Measurements from ENCODE around the gene HNRNPK. TPM values are rescaled to one million over a fixed set of nuclear protein-coding genes. Genes with fewer than 3 reads are reported as not detected.

HNRNPK gene
- total and polyA plus RNA-seq, 5 experiments from 2014 or later = 653 to 890 (median 760) TPM

DNA sequence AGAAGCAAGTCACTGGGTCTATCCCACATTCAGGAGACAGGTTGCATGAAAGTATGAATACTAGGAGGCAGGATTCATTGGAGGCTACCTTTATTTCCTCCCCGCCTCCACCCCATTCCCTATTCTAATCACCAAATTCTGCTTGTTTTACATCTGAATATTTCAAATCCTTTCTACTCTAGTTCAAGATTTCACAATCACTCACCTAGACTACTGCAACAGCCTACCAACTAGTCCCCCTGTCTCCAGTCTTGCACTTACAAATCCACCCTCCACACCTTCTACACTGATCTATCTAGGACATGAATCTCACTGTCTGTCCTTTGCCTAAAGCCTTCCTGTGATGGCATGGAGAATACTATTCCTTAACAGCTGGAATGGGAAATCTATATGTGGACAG is 52.4 kb downstream of the HNRNPK start:
- DNase-seq (no peak), ATAC-seq (no peak)
- Mint-ChIP-seq H3K36me3 (no peaks in the 10 kb centered on the region), H3K9me3 (no peaks in the 10 kb centered on the region), H3K27ac (peak overlapping the region in 1 of 10 donors; percentile 25), H3K27me3 (no peaks in the 10 kb centered on the region), H3K4me3 (no peak overlapping the region), H3K4me1 (peaks cover 2 to 9% (median 7%) of the 10 kb centered on the region in 4 donors)
- POLR2A ChIA-PET = no interaction called here

DNA sequence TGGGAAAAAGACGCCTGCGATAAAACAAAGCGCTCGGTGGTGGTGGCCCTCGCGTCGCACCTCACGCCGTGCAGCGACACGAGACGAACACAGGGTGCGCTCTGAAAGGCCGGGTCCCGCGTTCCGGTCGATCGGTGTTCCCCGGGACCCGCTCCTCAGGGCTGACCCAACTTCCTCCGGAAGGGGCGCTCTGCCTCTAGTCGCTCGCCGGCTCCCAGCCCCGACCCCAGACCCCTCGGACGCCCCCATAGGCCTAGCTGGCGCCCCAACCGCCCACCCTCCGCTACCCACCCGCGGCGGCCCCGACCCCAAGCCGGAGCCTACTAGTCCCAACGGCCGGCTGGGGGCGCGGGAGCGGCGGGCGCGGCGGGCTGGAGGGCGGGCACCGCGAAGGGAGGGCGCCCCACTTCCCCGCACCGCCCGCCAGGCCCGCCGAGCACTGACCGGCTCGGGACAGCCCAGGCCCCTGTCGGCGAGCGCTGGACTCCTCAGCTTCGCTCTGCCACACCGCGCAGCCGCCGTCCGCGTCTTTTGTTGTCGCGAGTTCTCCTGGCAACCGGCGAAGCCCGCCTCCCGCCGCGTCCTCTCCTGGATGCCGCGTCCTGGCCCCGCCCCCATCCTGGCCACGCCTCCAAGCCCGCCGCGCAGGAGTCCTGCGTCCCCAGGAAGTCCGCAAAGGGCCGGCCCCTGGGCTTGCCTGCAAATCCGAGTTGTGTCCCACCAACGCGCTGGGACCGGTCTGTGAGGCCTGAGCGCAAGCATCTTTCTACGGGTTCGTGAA is 58.9 kb downstream of the HNRNPK start, which contains the start of gene KIF27:
Gene KIF27, minus strand, starts transcription at position 506 of the 781 bp plus-strand sequence. CDS start 5,841 bp downstream, outside the sequence.
- Mint-ChIP-seq H3K9me3 (no peaks in the 10 kb centered on the region), H3K27ac (peak within 1 kb of the TSS; percentile 81 to 99 (median 98)), H3K36me3 (peaks cover 0 to 13% (median 0%) of the 10 kb centered on the region in 3 donors), H3K4me1 (peaks cover 5 to 17% (median 14%) of the 10 kb centered on the region in 4 donors), H3K27me3 (no peaks in the 10 kb centered on the region), H3K4me3 (peak within 1 kb of the TSS; percentile 88 to 96 (median 92))
- ATAC-seq = peak; percentile 78 to 83
- DNase-seq = peak; percentile 89 to 98 (median 94)
- POLR2A ChIA-PET = interaction anchor here (0.6 to 5.1 kb wide), 9 partner anchors 38 to 300 kb away, joined by 3 to 73 read pairs (median 4); partner anchors contain the start of genes GKAP1, HNRNPK, IDNK and RMI1

DNA sequence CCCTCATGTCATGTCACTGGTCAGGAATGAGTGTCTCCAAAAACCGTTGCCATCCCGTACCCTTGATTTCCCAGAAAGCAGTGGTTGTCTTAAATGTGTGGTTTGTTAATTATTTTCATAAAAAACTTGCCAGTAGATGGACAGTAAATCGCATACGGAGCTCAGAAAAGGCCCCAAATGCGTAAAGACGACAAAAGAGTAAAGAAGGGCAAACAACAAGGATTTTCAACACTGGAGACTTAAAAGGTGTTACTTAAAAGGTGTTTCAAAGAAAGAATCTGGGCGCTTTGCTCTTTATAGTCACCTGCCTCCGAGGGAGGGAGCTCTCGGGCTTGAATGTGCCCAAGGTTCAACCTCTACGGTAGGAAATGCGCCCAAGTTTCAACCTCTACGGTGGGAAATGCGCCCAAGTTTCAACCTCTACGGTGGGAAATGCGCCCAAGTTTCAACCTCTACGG is 59.5 kb downstream of the HNRNPK start:
- POLR2A ChIA-PET = interaction anchor here (0.6 to 5.1 kb wide), 7 partner anchors 59 to 300 kb away, joined by 3 to 73 read pairs (median 7); partner anchors contain the start of genes GKAP1, HNRNPK, IDNK and RMI1
- Mint-ChIP-seq H3K4me1 (peaks cover 5 to 17% (median 14%) of the 10 kb centered on the region in 4 donors), H3K36me3 (peaks cover 0 to 15% (median 0%) of the 10 kb centered on the region in 3 donors), H3K27me3 (no peaks in the 10 kb centered on the region), H3K9me3 (no peaks in the 10 kb centered on the region), H3K27ac (peak overlapping the region; percentile 73 to 99 (median 96)), H3K4me3 (peak overlapping the region; percentile 82 to 95 (median 89))
- DNase-seq = peak in 2 of 10 donors; percentile 70 to 79
- ATAC-seq = peak; percentile 54 to 58

DNA sequence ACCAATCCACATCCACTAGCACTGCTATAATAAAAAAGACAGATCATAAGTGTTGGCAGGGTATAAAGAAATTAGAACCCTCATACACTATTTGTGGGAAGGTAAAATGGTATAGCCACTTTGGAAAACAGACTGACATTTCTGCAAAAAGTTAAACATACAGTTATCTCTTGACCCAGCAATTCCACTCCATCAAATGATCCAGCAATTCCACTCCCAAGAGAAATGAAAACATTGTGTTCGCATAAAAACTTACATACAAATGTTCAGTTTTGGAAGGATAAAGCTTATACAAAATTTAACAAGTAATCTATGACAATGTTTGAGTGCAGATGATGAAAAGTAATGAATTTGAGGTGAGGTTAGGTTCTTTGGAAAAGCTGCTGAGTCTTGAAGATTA is 60.9 kb downstream of the HNRNPK start:
- DNase-seq (no peak), ATAC-seq (no peak)
- H3K4me1 Mint-ChIP-seq = peaks cover 5 to 17% (median 14%) of the 10 kb centered on the region in 4 donors
- no peaks in the 10 kb centered on the region for H3K27me3 Mint-ChIP-seq
- H3K27ac Mint-ChIP-seq = peak overlapping the region in 4 of 10 donors; percentile 1 to 90 (median 58)
- peaks cover 0 to 25% (median 0%) of the 10 kb centered on the region in 3 donors for H3K36me3 Mint-ChIP-seq
- no peaks in the 10 kb centered on the region for H3K9me3 Mint-ChIP-seq
- POLR2A ChIA-PET = interaction anchor here (1.9 kb wide), 1 partner anchor 211 kb away, joined by 5 read pairs; the partner anchor contains the start of gene UBQLN1
- peak overlapping the region in 3 of 10 donors; percentile 8 to 22 (median 8) for H3K4me3 Mint-ChIP-seq

Small RNA genes lying within 50 kb of the gene (microRNA-seq; reads per million reads assigned to microRNA genes)
- gene MIR7-1 (ENCODE audit: borderline microRNAs expressed) = 178 reads per million, percentile 70 among the genes with 10 or more reads in this experiment

Other genes with a start within 250 kb of the HNRNPK start
- 10 to 100 TPM; 15.5 to 17.5 TPM for gene GKAP1, start 162.4 kb downstream of the HNRNPK start, total RNA-seq
- 1 to 10 TPM; 5.4 to 9.7 (median 6.2) TPM for gene GKAP1, start 162.4 kb downstream of the HNRNPK start, polyA plus RNA-seq
- gene KIF27, start 58.8 kb downstream of the HNRNPK start, total RNA-seq = 1 to 10 TPM; 7.4 to 8.4 TPM
- 1 to 10 TPM; 1.1 to 2.1 (median 1.3) TPM for gene KIF27, start 58.8 kb downstream of the HNRNPK start, polyA plus RNA-seq
- 1 to 10 TPM; 6.6 to 8.3 TPM for gene RMI1, start 590 bp upstream of the HNRNPK start, total RNA-seq
- 1 to 10 TPM; 5.3 to 6.7 (median 6.3) TPM for gene RMI1, start 590 bp upstream of the HNRNPK start, polyA plus RNA-seq